HepG2 (cell line): Measurements from ENCODE around the gene TAS2R50. TPM values are rescaled to one million over a fixed set of nuclear protein-coding genes. Genes with fewer than 3 reads are reported as not detected.

ENCODE experiments used
- ATAC-seq: fragments of 200-7000 bp; cut with Tn5 transposase; 3 replicates; pipeline ENCODE4 v1.9.1; 2020; ENCODE audit warnings: mild to moderate bottlenecking, moderate library complexity
- BruUV-seq: library from RNA; stranded (reverse); fragments of 400-500 nt; replicated peaks from 2 replicates; lab custom pipeline; 2021; lab: Mats Ljungman, UMichigan
- CTCF ChIA-PET: fragments of 300-600 bp; formaldehyde crosslinking; extraction: SDS; loops from one replicate; lab custom pipeline; 2021; ENCODE audit warnings: low total read pairs, inconsistent platforms, low intra/inter-chr PET ratio; lab: Yijun Ruan, JAX
- POLR2A ChIA-PET: fragments of 350-600 bp; sonication (Branson Sonifier 250); formaldehyde crosslinking; loops from one replicate; lab custom pipeline; 2020; ENCODE audit warnings: antibody characterized with exemption, inconsistent platforms; lab: Yijun Ruan, JAX
- DNase-seq: peaks from one replicate; pipeline ENCODE4 v3.0.0-alpha.2; 2015; ENCODE audit warnings: low spot score
- FAIRE-seq: peaks from 3 replicates; lab custom pipeline; 2011; peaks lifted over from hg19 to GRCh38; lab: Jason Lieb, UNC
- H2AFZ ChIP-seq: one replicate; pipeline ENCODE4 v1.6.1; 2011; ENCODE audit warnings: low read length, inconsistent platforms
- H3K27ac ChIP-seq: fragments of 300-600 bp; 3 replicates; pipeline ENCODE4 v1.8.0; 2011; ENCODE audit warnings: mixed run types, mild to moderate bottlenecking, mixed read lengths, low read length, inconsistent platforms; ENCODE audit not compliant: insufficient read depth; ENCODE audit errors: extremely low read length
- H3K27me3 ChIP-seq, 2 experiments: fragments of 200-600 bp in 1 of 2; 2 replicates in 1 of 2; 3 replicates in 1 of 2; pipeline versions ENCODE4 v1.6.0 to v1.8.0; 2011; ENCODE audit warnings: low read length in 2 of 2, mild to moderate bottlenecking in 2 of 2, moderate library complexity in 2 of 2, inconsistent platforms in 1 of 2; ENCODE audit not compliant: insufficient read depth in 2 of 2, control insufficient read depth in 1 of 2
- H3K36me3 ChIP-seq, 2 experiments: fragments of 200-600 bp in 1 of 2; replicated peaks in 1 of 2; 2 replicates in 1 of 2; 3 replicates in 1 of 2; pipeline versions ENCODE4 v1.5.1 to v1.8.0; 2011; ENCODE audit warnings: low read length in 2 of 2, inconsistent platforms in 1 of 2; ENCODE audit not compliant: insufficient read depth in 2 of 2, control insufficient read depth in 1 of 2
- H3K4me1 ChIP-seq: 2 replicates; pipeline ENCODE4 v1.5.1; 2012; ENCODE audit warnings: low read length, inconsistent platforms; ENCODE audit not compliant: insufficient read depth
- H3K4me2 ChIP-seq: 2 replicates; pipeline ENCODE4 v1.6.0; 2011; ENCODE audit warnings: low read depth, low read length, inconsistent platforms
- H3K4me3 ChIP-seq, 3 experiments: fragments of 200-600 bp in 1 of 3; sonication (generic), shearing (Covaris generic) in 1 of 3; replicated peaks in 1 of 3; 2 replicates each; pipeline ENCODE4 v1.5.1; 2011 to 2016; ENCODE audit warnings: low read length in 3 of 3, inconsistent platforms in 2 of 3, low read depth in 2 of 3, mild to moderate bottlenecking in 2 of 3, control low read depth in 1 of 3, mixed read lengths in 1 of 3; ENCODE audit not compliant: insufficient read depth in 1 of 3
- H3K79me2 ChIP-seq: one replicate; pipeline ENCODE4 v1.6.1; 2011; ENCODE audit warnings: low read length, inconsistent platforms; ENCODE audit not compliant: insufficient read depth
- H3K9ac ChIP-seq: 2 replicates; pipeline ENCODE4 v1.6.0; 2011; ENCODE audit warnings: mild to moderate bottlenecking, low read depth, low read length, inconsistent platforms; ENCODE audit not compliant: insufficient read depth
- H3K9me3 ChIP-seq: 2 replicates; pipeline ENCODE4 v1.5.1; 2012; ENCODE audit warnings: mild to moderate bottlenecking, low read length
- H4K20me1 ChIP-seq: 2 replicates; pipeline ENCODE4 v1.6.0; 2011; ENCODE audit warnings: inconsistent platforms, mild to moderate bottlenecking, low read length, moderate library complexity; ENCODE audit not compliant: insufficient read depth
- ARNTL ChIP-seq: sonication (generic); formaldehyde crosslinking; IDR thresholded peaks from 2 replicates; pipeline ENCODE4 v1.4.0; 2020; ENCODE audit warnings: mild to moderate bottlenecking, missing genetic modification reagents
- BHLHE40 ChIP-seq: IDR thresholded peaks from 2 replicates; pipeline ENCODE4 v1.6.1; 2011; ENCODE audit warnings: low read length, improper control_type of control experiment
- CSRNP2 ChIP-seq: sonication (generic); formaldehyde crosslinking; conservative IDR thresholded peaks from 2 replicates; pipeline ENCODE4 v1.8.0; 2022; ENCODE audit warnings: low read depth, missing genetic modification reagents
- EP300 ChIP-seq, 3 experiments: sonication (generic) in 1 of 3; formaldehyde crosslinking in 1 of 3; IDR thresholded peaks; 2 replicates each; pipeline versions ENCODE4 v1.5.1 to v1.6.1; 2011 to 2020; ENCODE audit warnings: low read depth in 2 of 3, low read length in 2 of 3, borderline replicate concordance in 1 of 3, improper control_type of control experiment in 1 of 3, mild to moderate bottlenecking in 1 of 3, missing genetic modification reagents in 1 of 3, moderate library complexity in 1 of 3
- ERF ChIP-seq: IDR thresholded peaks from 2 replicates; pipeline ENCODE4 v1.6.1; 2018; ENCODE audit warnings: missing biosample characterization, missing genetic modification reagents
- FOXJ3 ChIP-seq: sonication (generic); formaldehyde crosslinking; IDR thresholded peaks from 2 replicates; pipeline ENCODE4 v1.4.0; 2020; ENCODE audit warnings: missing genetic modification reagents, mild to moderate bottlenecking, borderline replicate concordance
- GATA4 ChIP-seq: sonication (generic); IDR thresholded peaks from 2 replicates; pipeline ENCODE4 v1.6.1; 2016; ENCODE audit warnings: antibody characterized with exemption, low read depth, borderline replicate concordance
- HDAC2 ChIP-seq: sonication (generic); formaldehyde crosslinking; IDR thresholded peaks from 2 replicates; pipeline ENCODE4 v1.4.0; 2020; ENCODE audit warnings: missing genetic modification reagents
- HOMEZ ChIP-seq: IDR thresholded peaks from 2 replicates; pipeline ENCODE4 v1.6.1; 2016; ENCODE audit warnings: low read depth
- PAWR ChIP-seq: sonication (generic); formaldehyde crosslinking; IDR thresholded peaks from 2 replicates; pipeline ENCODE4 v1.4.0; 2020; ENCODE audit warnings: missing genetic modification reagents, mild to moderate bottlenecking, borderline replicate concordance
- POGZ ChIP-seq: sonication (generic); formaldehyde crosslinking; IDR thresholded peaks from 2 replicates; pipeline ENCODE4 v1.4.0; 2020; ENCODE audit warnings: mild to moderate bottlenecking, missing genetic modification reagents
- PPARG ChIP-seq: conservative IDR thresholded peaks from 2 replicates; pipeline ENCODE4 v1.6.1; 2016; ENCODE audit warnings: missing biosample characterization, missing genetic modification reagents
- RARA ChIP-seq: IDR thresholded peaks from 2 replicates; pipeline ENCODE4 v1.6.1; 2016; ENCODE audit warnings: missing genetic modification reagents, missing compliant biosample characterization
- SETDB1 ChIP-seq: sonication (generic); formaldehyde crosslinking; IDR thresholded peaks from 2 replicates; pipeline ENCODE4 v1.5.1; 2020; ENCODE audit warnings: missing genetic modification reagents, mild to moderate bottlenecking, borderline replicate concordance
- TARDBP ChIP-seq: sonication (generic); formaldehyde crosslinking; IDR thresholded peaks from 2 replicates; pipeline ENCODE4 v1.8.0; 2022; ENCODE audit warnings: mild to moderate bottlenecking, missing genetic modification reagents
- TCF7 ChIP-seq: sonication (generic); IDR thresholded peaks from 2 replicates; pipeline ENCODE4 v1.6.1; 2016; ENCODE audit warnings: antibody characterized with exemption, low read depth
- ZMYM2 ChIP-seq: sonication (generic); formaldehyde crosslinking; IDR thresholded peaks from 2 replicates; pipeline ENCODE4 v1.8.0; 2022; ENCODE audit warnings: mild to moderate bottlenecking, missing genetic modification reagents
- ZNF501 ChIP-seq: sonication (generic); formaldehyde crosslinking; IDR thresholded peaks from 2 replicates; pipeline ENCODE4 v1.5.1; 2020; ENCODE audit warnings: mild to moderate bottlenecking, moderate library complexity, missing genetic modification reagents
- ZNF558 ChIP-seq: sonication (generic); formaldehyde crosslinking; IDR thresholded peaks from 2 replicates; pipeline ENCODE4 v1.9.0; 2022; ENCODE audit warnings: mild to moderate bottlenecking, missing genetic modification reagents, borderline replicate concordance
- ZNF597 ChIP-seq: sonication (generic); formaldehyde crosslinking; IDR thresholded peaks from 2 replicates; pipeline ENCODE4 v1.5.0; 2020; ENCODE audit warnings: missing genetic modification reagents
- ZNF878 ChIP-seq: sonication (generic); formaldehyde crosslinking; IDR thresholded peaks from 2 replicates; pipeline ENCODE4 v1.8.1; 2023; ENCODE audit warnings: mild to moderate bottlenecking, missing genetic modification reagents, moderate library complexity
- WGBS: methylation state at CpG from one replicate; pipeline ENCODE4 v1.1.6; 2017; ENCODE audit warnings: low lambda C conversion rate; 5-methylcytosine and 5-hydroxymethylcytosine counted together
- in situ Hi-C: cut with HindIII; loops from 2 replicates; pipeline ENCODE4 v1.10.0; 2017; ENCODE audit warnings: low pct_unique_long_range_greater_than_20kb; ENCODE audit not compliant: extremely low pct_ligation_motif_present
- intact Hi-C: fragments of 100-400 bp; cut with micrococcal nuclease; formaldehyde crosslinking; loops from one replicate; pipeline ENCODE4 v1.10.0; 2022; ENCODE audit not compliant: unreplicated experiment
- polyA plus RNA-seq, 8 experiments: library from polyadenylated mRNA; depleted of rRNA in 3 of 8; stranded (reverse) in 7 of 8; unstranded in 1 of 8; fragments of >200 nt; fragmentation: Illumina TruSeq in 4 of 8; extraction: Trizol in 4 of 8; gene quantifications; 2 replicates each; pipeline versions ENCODE4 v1.2.1 to v1.2.3, GENCODE V29; 2011 to 2016; ENCODE audit warnings: low read depth in 4 of 8, missing spikeins in 1 of 8, mixed read lengths in 1 of 8; ENCODE audit not compliant: insufficient read depth in 1 of 8
- total RNA-seq, 5 experiments: library from RNA; depleted of rRNA; stranded (reverse); fragments of >200 nt; fragmentation: Illumina TruSeq; extraction: Trizol; gene quantifications; 2 replicates each; pipeline ENCODE4 v1.2.3, GENCODE V29; 2016; ENCODE audit warnings: low read depth in 1 of 5

TAS2R50 gene
- total and polyA plus RNA-seq, 2 of the 13 experiments (the other 11 are each of a cell fraction or from before 2014, with no cell fraction given): 0.17 to 2.2 TPM

- H3K79me2 ChIP-seq: no peaks in the 10 kb centered on the region
- no peaks in the 10 kb centered on the region for H3K9me3 ChIP-seq
- ATAC-seq (peak; percentile 96), DNase-seq (peak; percentile 85), FAIRE-seq (peak; percentile 91)
- ChIA-PET CTCF (no interaction called here), POLR2A (no interaction called here)
- no peaks in the 10 kb centered on the region for H3K27me3 ChIP-seq
- no peaks in the 10 kb centered on the region for H4K20me1 ChIP-seq
- no peak overlapping the region; a peak in 1 of 6 replicates for H3K4me3 ChIP-seq
- H3K36me3 ChIP-seq: no peaks in the 10 kb centered on the region; a peak in 1 of 5 replicates
- H3K9ac ChIP-seq: no peak overlapping the region
- intact Hi-C loops (no loop called here), in situ Hi-C loops (loop anchor here (5.0 kb wide), 1 partner anchor 56 kb away; no protein-coding TSS in a partner anchor)
- peak overlapping the region; percentile 68 for H3K27ac ChIP-seq
- peak overlapping the region; percentile 61 for H3K4me2 ChIP-seq
- no TSS peak for BruUV-seq
- H3K4me1 ChIP-seq: peaks cover 46% of the 10 kb centered on the region
- no peak overlapping the region for H2AFZ ChIP-seq
- 61% methylated on average over 4 of the region's 4 CpGs for WGBS
- TF ChIP-seq RARA (CRISPR knock-in tag): peak; percentile 80
- peak; percentile 35; the same call in 1 of the 2 replicates for TF ChIP-seq ZNF501 (CRISPR knock-in tag)
- TF ChIP-seq CSRNP2 (CRISPR knock-in tag): no peak
- TF ChIP-seq ZNF558 (CRISPR knock-in tag): peak; percentile 40; the same call in 1 of the 2 replicates
- 0 out of 2 replicates have a peak, but pooled peaks have one; percentile 11 for TF ChIP-seq BHLHE40
- peak; percentile 78 for TF ChIP-seq TARDBP (CRISPR knock-in tag)
- TF ChIP-seq EP300 (IDR thresholded peaks at IDR 0.05; ENCODE audit: low read depth in 2 of 2, low read length in 2 of 2): peak in 1 of 2 experiments; percentile 87; a peak in 2 of 4 replicates
- peak; percentile 68 for TF ChIP-seq EP300 (CRISPR knock-in tag; IDR thresholded peaks at IDR 0.05; ENCODE audit: borderline replicate concordance)
- TF ChIP-seq FOXJ3 (CRISPR knock-in tag): peak; percentile 75
- peak; percentile 95 for TF ChIP-seq PPARG
- TF ChIP-seq HDAC2 (CRISPR knock-in tag): peak; percentile 82
- TF ChIP-seq ZNF597: no peak
- peak; percentile 58; the same call in 1 of the 2 replicates for TF ChIP-seq ARNTL (CRISPR knock-in tag)
- peak; percentile 74 for TF ChIP-seq TCF7
- TF ChIP-seq ZNF878 (CRISPR knock-in tag): peak; percentile 73; the same call in 1 of the 2 replicates
- peak; percentile 96 for TF ChIP-seq POGZ (CRISPR knock-in tag)
- peak; percentile 98 for TF ChIP-seq HOMEZ (CRISPR knock-in tag)
- peak; percentile 63 for TF ChIP-seq ERF
- peak; percentile 76 for TF ChIP-seq ZMYM2 (CRISPR knock-in tag)
- TF ChIP-seq SETDB1: 0 out of 2 replicates have a peak, but pooled peaks have one; percentile 41
- peak; percentile 60; the same call in 1 of the 2 replicates for TF ChIP-seq GATA4
- TF ChIP-seq PAWR (CRISPR knock-in tag): no peak
These were observed 29.2 kb upstream of the TAS2R50 start for GRCh38 chr12:11015775-11016430.
